Mucosa of rectum (tissue), 2 donors: ENCODE data around the gene CSRP3.

ENCODE experiments used
- H3K27ac ChIP-seq, 2 donors: one replicate each; pipeline ENCODE4 v1.7.0; 2013; ENCODE audit warnings: inconsistent platforms in 2 of 2, low read depth in 2 of 2, low read length in 2 of 2
- H3K27me3 ChIP-seq, 2 donors: one replicate each; pipeline ENCODE4 v1.7.0; 2013; ENCODE audit warnings: low read length in 2 of 2; ENCODE audit not compliant: control insufficient read depth in 2 of 2, insufficient read depth in 2 of 2
- H3K36me3 ChIP-seq, 2 donors: one replicate each; pipeline ENCODE4 v1.7.0; 2013; ENCODE audit warnings: low read length in 2 of 2; ENCODE audit not compliant: control insufficient read depth in 2 of 2, insufficient read depth in 2 of 2
- H3K4me1 ChIP-seq, 2 donors: one replicate each; pipeline ENCODE4 v1.7.0; 2013; ENCODE audit warnings: low read length in 2 of 2, mild to moderate bottlenecking in 1 of 2; ENCODE audit not compliant: control insufficient read depth in 2 of 2, insufficient read depth in 2 of 2
- H3K4me3 ChIP-seq, 2 donors: one replicate each; pipeline ENCODE4 v1.7.0; 2013; ENCODE audit warnings: low read length in 2 of 2
- H3K9ac ChIP-seq, 2 donors: one replicate each; pipeline ENCODE4 v1.7.0; 2013; ENCODE audit warnings: low read length in 2 of 2, low read depth in 1 of 2, mild to moderate bottlenecking in 1 of 2
- H3K9me3 ChIP-seq, 2 donors: one replicate each; pipeline ENCODE4 v1.7.0; 2013; ENCODE audit warnings: low read length in 2 of 2; ENCODE audit not compliant: control insufficient read depth in 2 of 2
- donor health status: healthy.
- donor health status: Normal muscosa, but diverticular disease.

CSRP3 gene

GRCh38 chr11:19226378-19227195, 24.8 kb upstream of the CSRP3 start:
- no peaks in the 10 kb centered on the region for H3K36me3 ChIP-seq
- no peak overlapping the region for H3K9ac ChIP-seq
- H3K27ac ChIP-seq: no peak overlapping the region
- H3K9me3 ChIP-seq: no peaks in the 10 kb centered on the region
- H3K27me3 ChIP-seq: no peaks in the 10 kb centered on the region
- peaks cover 0 to 8% of the 10 kb centered on the region in 2 donors for H3K4me1 ChIP-seq
- no peak overlapping the region for H3K4me3 ChIP-seq

GRCh38 chr11:19225581-19225980, 23.8 kb upstream of the CSRP3 start:
- H3K4me3 ChIP-seq: no peak overlapping the region
- no peaks in the 10 kb centered on the region for H3K9me3 ChIP-seq
- H3K27ac ChIP-seq: no peak overlapping the region
- H3K36me3 ChIP-seq: no peaks in the 10 kb centered on the region
- H3K4me1 ChIP-seq: peaks cover 0 to 12% of the 10 kb centered on the region in 2 donors
- no peaks in the 10 kb centered on the region for H3K27me3 ChIP-seq
- no peak overlapping the region for H3K9ac ChIP-seq

- Histone ChIP-seq H3K27me3 (no peaks in the 10 kb centered on the region), H3K9me3 (no peaks in the 10 kb centered on the region), H3K27ac (no peak overlapping the region), H3K4me1 (peaks cover 0 to 12% of the 10 kb centered on the region in 2 donors), H3K4me3 (no peak overlapping the region), H3K36me3 (no peaks in the 10 kb centered on the region), H3K9ac (no peak overlapping the region)
These were observed 23.3 kb upstream of the CSRP3 start for GRCh38 chr11:19225123-19225522.

- H3K36me3 ChIP-seq: no peaks in the 10 kb centered on the region
- no peak overlapping the region for H3K9ac ChIP-seq
- H3K27ac ChIP-seq: peak overlapping the region; percentile 32 to 56
- peaks cover 0 to 12% of the 10 kb centered on the region in 2 donors for H3K4me1 ChIP-seq
- H3K27me3 ChIP-seq: no peaks in the 10 kb centered on the region
- H3K9me3 ChIP-seq: no peaks in the 10 kb centered on the region
- H3K4me3 ChIP-seq: no peak overlapping the region
These were observed 19.3 kb upstream of the CSRP3 start for GRCh38 chr11:19220903-19221724.

GRCh38 chr11:19218786-19219460, 17.1 kb upstream of the CSRP3 start:
- no peak overlapping the region for H3K9ac ChIP-seq

GRCh38 chr11:19218216-19218615, 16.4 kb upstream of the CSRP3 start:
- Histone ChIP-seq H3K27me3 (no peaks in the 10 kb centered on the region), H3K36me3 (no peaks in the 10 kb centered on the region), H3K27ac (no peak overlapping the region), H3K9me3 (no peaks in the 10 kb centered on the region), H3K4me1 (peaks cover 0 to 6% of the 10 kb centered on the region in 2 donors), H3K9ac (no peak overlapping the region), H3K4me3 (no peak overlapping the region)

More at GRCh38 chr11:19218786-19219460, 17.1 kb upstream of the CSRP3 start:
- H3K36me3 ChIP-seq: no peaks in the 10 kb centered on the region
- no peaks in the 10 kb centered on the region for H3K9me3 ChIP-seq
- H3K27ac ChIP-seq: no peak overlapping the region
- no peaks in the 10 kb centered on the region for H3K27me3 ChIP-seq
- H3K4me3 ChIP-seq: no peak overlapping the region
- peaks cover 0 to 6% of the 10 kb centered on the region in 2 donors for H3K4me1 ChIP-seq

GRCh38 chr11:19216709-19217374, 15.1 kb upstream of the CSRP3 start:
- Histone ChIP-seq H3K27me3 (no peaks in the 10 kb centered on the region), H3K36me3 (no peaks in the 10 kb centered on the region), H3K9ac (no peak overlapping the region), H3K4me3 (no peak overlapping the region), H3K4me1 (peaks cover 0 to 6% of the 10 kb centered on the region in 2 donors), H3K9me3 (no peaks in the 10 kb centered on the region), H3K27ac (no peak overlapping the region)

GRCh38 chr11:19216021-19216420, 14.2 kb upstream of the CSRP3 start:
- Histone ChIP-seq H3K27me3 (no peaks in the 10 kb centered on the region), H3K9me3 (no peaks in the 10 kb centered on the region), H3K9ac (no peak overlapping the region), H3K4me1 (no peaks in the 10 kb centered on the region), H3K27ac (no peak overlapping the region), H3K36me3 (no peaks in the 10 kb centered on the region), H3K4me3 (no peak overlapping the region)

- Histone ChIP-seq H3K27me3 (no peaks in the 10 kb centered on the region), H3K9me3 (no peaks in the 10 kb centered on the region), H3K36me3 (no peaks in the 10 kb centered on the region), H3K4me3 (no peak overlapping the region), H3K27ac (no peak overlapping the region), H3K4me1 (no peaks in the 10 kb centered on the region), H3K9ac (no peak overlapping the region)
These were observed 8.0 kb upstream of the CSRP3 start for GRCh38 chr11:19209617-19210370.
